Ramos (cell line): ENCODE measurements around the gene ODF2.
"Not testable (repeated sequence)": the region's sequence is repeated elsewhere in the genome, so short reads cannot be mapped to it uniquely, and the experiment has no call there.

Experiments used
- in situ Hi-C: fragments of 300-500 bp; cut with MboI; formaldehyde crosslinking; loops from one replicate; pipeline ENCODE4 v1.14.3; 2022; ENCODE audit warnings: low sequenced_read_pairs; ENCODE audit not compliant: unreplicated experiment

Gene ODF2

GRCh38 chr9:128505906-128506305, 50.1 kb downstream of the ODF2 start:
- in situ Hi-C loops = not testable (repeated sequence)

- in situ Hi-C loops = no loop called here
Measured at GRCh38 chr9:128512820-128513219, 57.0 kb downstream of the ODF2 start.

GRCh38 chr9:128521956-128522355, 66.2 kb downstream of the ODF2 start:
- in situ Hi-C loops = no loop called here

GRCh38 chr9:128523199-128523925, 67.6 kb downstream of the ODF2 start:
- in situ Hi-C loops = no loop called here

- in situ Hi-C loops = no loop called here
Measured at GRCh38 chr9:128526720-128527119, 70.9 kb downstream of the ODF2 start.

- in situ Hi-C loops = no loop called here
Measured at GRCh38 chr9:128528445-128529160, 72.8 kb downstream of the ODF2 start.

- in situ Hi-C loops = no loop called here
Measured at GRCh38 chr9:128529191-128529590, 73.4 kb downstream of the ODF2 start.

GRCh38 chr9:128532581-128532980, 76.8 kb downstream of the ODF2 start:
- in situ Hi-C loops = no loop called here

- in situ Hi-C loops = no loop called here
Measured at GRCh38 chr9:128540634-128541360, 85.0 kb downstream of the ODF2 start.

GRCh38 chr9:128546504-128546903, 90.7 kb downstream of the ODF2 start:
- in situ Hi-C loops = no loop called here

GRCh38 chr9:128548876-128549275, 93.1 kb downstream of the ODF2 start:
- in situ Hi-C loops = no loop called here

GRCh38 chr9:128550226-128550625, 94.4 kb downstream of the ODF2 start:
- in situ Hi-C loops = no loop called here
